C4-2B (cell line): ENCODE measurements around the gene FOCAD.

Experiments used
- H3K27ac ChIP-seq: fragments of 450-650 bp; 2 replicates; pipeline ENCODE4 v1.5.1; 2017
- CTCF ChIP-seq: fragments of 450-650 bp; conservative IDR thresholded peaks from 2 replicates; pipeline ENCODE4 v1.5.1; 2017; ENCODE audit warnings: mild to moderate bottlenecking
- ZFX ChIP-seq: fragments of 450-650 bp; IDR thresholded peaks from 2 replicates; pipeline ENCODE4 v1.6.1; 2017

Gene FOCAD

GRCh38 chr9:21001581-21001980 lies 317.5 kb downstream of the FOCAD start:
- TF ChIP-seq ZFX = no peak
- no peak for TF ChIP-seq CTCF
- no peak overlapping the region for H3K27ac ChIP-seq

GRCh38 chr9:21002040-21002439 lies 318.0 kb downstream of the FOCAD start:
- TF ChIP-seq ZFX (no peak), CTCF (no peak)
- H3K27ac ChIP-seq = no peak overlapping the region

GRCh38 chr9:21015129-21015815 lies 331.2 kb downstream of the FOCAD start:
- TF ChIP-seq ZFX = no peak
- TF ChIP-seq CTCF = no peak
- no peak overlapping the region for H3K27ac ChIP-seq

- TF ChIP-seq ZFX (no peak), CTCF (no peak)
- H3K27ac ChIP-seq = no peak overlapping the region
Measured at GRCh38 chr9:21015995-21016394, 331.9 kb downstream of the FOCAD start.

- TF ChIP-seq CTCF = no peak
- TF ChIP-seq ZFX = no peak
- no peak overlapping the region for H3K27ac ChIP-seq
Measured at GRCh38 chr9:21016701-21017491, 332.8 kb downstream of the FOCAD start.

- H3K27ac ChIP-seq = no peak overlapping the region
- TF ChIP-seq ZFX (no peak), CTCF (no peak)
Measured at GRCh38 chr9:21018177-21018576, 334.1 kb downstream of the FOCAD start.

GRCh38 chr9:21023861-21024260 lies 339.8 kb downstream of the FOCAD start:
- TF ChIP-seq CTCF (no peak), ZFX (no peak)
- peak overlapping the region; percentile 35; the same call in 1 of the 2 replicates for H3K27ac ChIP-seq
